KMS-11 (cell line): ENCODE measurements around the gene BTG1.

ENCODE experiments used
- H2AFZ ChIP-seq: fragments of 200-600 bp; sonication (generic); 2 replicates; pipeline ENCODE4 v1.6.1; 2016; ENCODE audit warnings: antibody characterized with exemption, mixed run types, low read depth
- H3K27ac ChIP-seq: fragments of 200-600 bp; sonication (generic); 2 replicates; pipeline ENCODE4 v1.6.1; 2016; ENCODE audit warnings: mild to moderate bottlenecking, mixed run types
- H3K27me3 ChIP-seq: fragments of 200-600 bp; sonication (generic); 2 replicates; pipeline ENCODE4 v1.6.1; 2017; ENCODE audit warnings: mild to moderate bottlenecking, low read depth, mixed run types, moderate library complexity; ENCODE audit not compliant: insufficient read depth
- H3K36me3 ChIP-seq: fragments of 200-600 bp; sonication (generic); 2 replicates; pipeline ENCODE4 v1.6.1; 2017; ENCODE audit warnings: mild to moderate bottlenecking, mixed run types; ENCODE audit not compliant: insufficient read depth
- H3K4me1 ChIP-seq: fragments of 200-600 bp; sonication (generic); 2 replicates; pipeline ENCODE4 v1.6.1; 2016; ENCODE audit warnings: mild to moderate bottlenecking, low read depth, mixed run types; ENCODE audit not compliant: poor library complexity, severe bottlenecking
- H3K4me2 ChIP-seq: fragments of 200-600 bp; sonication (generic); 2 replicates; pipeline ENCODE4 v1.7.0; 2016; ENCODE audit warnings: mild to moderate bottlenecking, mixed run types
- H3K4me3 ChIP-seq: fragments of 200-600 bp; sonication (generic); IDR thresholded peaks from 2 replicates; pipeline ENCODE4 v1.6.1; 2017; ENCODE audit warnings: low read depth, low read length, mixed read lengths; ENCODE audit not compliant: insufficient read depth
- H3K79me2 ChIP-seq: fragments of 200-600 bp; sonication (generic); 2 replicates; pipeline ENCODE4 v1.6.1; 2016; ENCODE audit warnings: low read depth, mixed run types; ENCODE audit not compliant: insufficient read depth
- H3K9ac ChIP-seq: fragments of 200-600 bp; sonication (generic); 2 replicates; pipeline ENCODE4 v1.6.1; 2016; ENCODE audit warnings: mild to moderate bottlenecking, mixed run types
- H4K20me1 ChIP-seq: fragments of 200-600 bp; sonication (generic); 2 replicates; pipeline ENCODE4 v1.6.1; 2016; ENCODE audit warnings: mild to moderate bottlenecking, mixed run types; ENCODE audit not compliant: insufficient read depth
- TF ChIP-seq, protein P1 (sequence below): fragments of 200-600 bp; sonication (generic); conservative IDR thresholded peaks from 2 replicates; pipeline ENCODE4 v1.6.1; 2017; ENCODE audit warnings: low read depth, mild to moderate bottlenecking, antibody characterized with exemption, low read length, moderate library complexity, mixed read lengths

BTG1 gene

DNA sequence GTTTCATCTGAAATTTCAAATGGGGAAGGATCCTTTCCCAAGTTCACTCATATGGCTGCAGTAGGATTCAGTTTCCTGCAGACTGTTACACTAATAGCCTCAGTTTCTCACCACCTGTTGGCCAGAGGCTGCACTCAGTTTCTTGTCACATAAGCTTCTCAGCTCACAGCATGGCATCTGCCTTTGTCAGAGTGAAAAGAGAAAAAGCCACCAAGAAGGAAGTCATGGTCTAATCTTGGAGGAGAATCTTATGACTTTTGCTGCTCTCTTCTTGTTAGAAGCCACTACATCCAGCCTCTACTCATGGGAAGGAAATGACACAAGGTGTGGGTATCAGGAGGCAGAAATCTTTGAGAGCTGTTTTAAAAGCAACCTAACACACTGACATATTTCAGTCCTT lies 39.4 kb upstream of the BTG1 start:
- peak overlapping the region; percentile 42 for H3K27ac ChIP-seq
- 0 out of 2 replicates have a peak overlapping the region, but pooled peaks have one; percentile 44 for H2AFZ ChIP-seq
- H3K9ac ChIP-seq, result no peak overlapping the region; the same call in 1 of the 2 replicates

DNA sequence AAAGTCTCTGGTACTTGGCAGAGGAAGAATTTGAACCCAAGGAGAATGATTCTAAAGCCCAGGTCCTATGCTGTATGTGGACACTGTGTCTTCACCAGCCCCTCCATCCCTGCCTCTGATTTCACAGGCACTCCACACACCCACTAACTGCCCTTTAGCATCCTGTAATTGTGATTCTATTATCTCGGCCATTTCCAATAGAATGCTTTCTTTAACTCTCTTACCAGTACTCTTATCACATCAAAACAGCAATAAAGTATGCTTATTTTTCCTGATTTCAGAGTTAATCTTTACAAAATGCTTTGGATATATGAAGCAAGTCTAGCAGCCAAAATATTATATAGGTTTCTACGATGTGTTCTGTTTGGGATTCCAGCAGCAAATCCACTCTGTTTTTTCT lies 37.9 kb upstream of the BTG1 start:
- H3K36me3 ChIP-seq, result no peaks in the 10 kb centered on the region

More for the DNA sequence above, 39.4 kb upstream of the BTG1 start:
- Histone ChIP-seq H3K27me3 (no peaks in the 10 kb centered on the region), H3K4me1 (peaks cover 46% of the 10 kb centered on the region), H3K4me2 (peak overlapping the region; percentile 80), H3K4me3 (no peak overlapping the region), H4K20me1 (no peaks in the 10 kb centered on the region), H3K79me2 (no peaks in the 10 kb centered on the region), H3K36me3 (no peaks in the 10 kb centered on the region)
- TF ChIP-seq, protein P1, sequence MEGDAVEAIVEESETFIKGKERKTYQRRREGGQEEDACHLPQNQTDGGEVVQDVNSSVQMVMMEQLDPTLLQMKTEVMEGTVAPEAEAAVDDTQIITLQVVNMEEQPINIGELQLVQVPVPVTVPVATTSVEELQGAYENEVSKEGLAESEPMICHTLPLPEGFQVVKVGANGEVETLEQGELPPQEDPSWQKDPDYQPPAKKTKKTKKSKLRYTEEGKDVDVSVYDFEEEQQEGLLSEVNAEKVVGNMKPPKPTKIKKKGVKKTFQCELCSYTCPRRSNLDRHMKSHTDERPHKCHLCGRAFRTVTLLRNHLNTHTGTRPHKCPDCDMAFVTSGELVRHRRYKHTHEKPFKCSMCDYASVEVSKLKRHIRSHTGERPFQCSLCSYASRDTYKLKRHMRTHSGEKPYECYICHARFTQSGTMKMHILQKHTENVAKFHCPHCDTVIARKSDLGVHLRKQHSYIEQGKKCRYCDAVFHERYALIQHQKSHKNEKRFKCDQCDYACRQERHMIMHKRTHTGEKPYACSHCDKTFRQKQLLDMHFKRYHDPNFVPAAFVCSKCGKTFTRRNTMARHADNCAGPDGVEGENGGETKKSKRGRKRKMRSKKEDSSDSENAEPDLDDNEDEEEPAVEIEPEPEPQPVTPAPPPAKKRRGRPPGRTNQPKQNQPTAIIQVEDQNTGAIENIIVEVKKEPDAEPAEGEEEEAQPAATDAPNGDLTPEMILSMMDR, result no peak

DNA sequence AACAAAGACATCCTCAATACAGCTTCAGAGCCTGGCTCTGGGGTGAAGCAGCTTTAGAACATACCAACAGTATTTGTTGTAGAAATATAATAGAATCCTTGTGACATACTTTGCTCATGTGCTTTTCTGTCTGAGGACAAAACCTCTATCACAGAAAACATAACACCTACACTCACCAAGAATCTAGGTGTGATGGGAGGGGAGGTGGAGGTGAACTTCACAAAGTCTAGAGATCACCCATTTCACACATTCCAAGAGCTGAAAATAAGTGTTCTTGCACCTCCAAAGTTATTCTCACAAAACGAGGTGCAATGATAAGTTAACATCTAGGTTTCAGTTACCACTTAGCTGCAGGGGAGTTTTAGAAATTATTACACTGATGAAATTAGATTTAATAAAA lies 32.7 kb upstream of the BTG1 start:
- H2AFZ ChIP-seq, result no peak overlapping the region
- H3K4me2 ChIP-seq, result no peak overlapping the region
- no peaks in the 10 kb centered on the region for H3K36me3 ChIP-seq
- no peaks in the 10 kb centered on the region for H3K4me1 ChIP-seq
- TF ChIP-seq, protein P1, result no peak
- no peaks in the 10 kb centered on the region for H4K20me1 ChIP-seq
- no peaks in the 10 kb centered on the region for H3K27me3 ChIP-seq
- H3K79me2 ChIP-seq, result no peaks in the 10 kb centered on the region
- no peak overlapping the region for H3K9ac ChIP-seq
- H3K4me3 ChIP-seq, result no peak overlapping the region
- H3K27ac ChIP-seq, result no peak overlapping the region

More for the DNA sequence above, 37.9 kb upstream of the BTG1 start:
- no peaks in the 10 kb centered on the region for H3K79me2 ChIP-seq
- no peak overlapping the region for H2AFZ ChIP-seq
- no peaks in the 10 kb centered on the region for H4K20me1 ChIP-seq
- H3K4me3 ChIP-seq, result no peak overlapping the region
- H3K4me1 ChIP-seq, result peaks cover 46% of the 10 kb centered on the region
- no peak overlapping the region for H3K4me2 ChIP-seq
- no peak overlapping the region for H3K9ac ChIP-seq
- TF ChIP-seq, protein P1, result no peak
- no peaks in the 10 kb centered on the region for H3K27me3 ChIP-seq
- no peak overlapping the region for H3K27ac ChIP-seq

DNA sequence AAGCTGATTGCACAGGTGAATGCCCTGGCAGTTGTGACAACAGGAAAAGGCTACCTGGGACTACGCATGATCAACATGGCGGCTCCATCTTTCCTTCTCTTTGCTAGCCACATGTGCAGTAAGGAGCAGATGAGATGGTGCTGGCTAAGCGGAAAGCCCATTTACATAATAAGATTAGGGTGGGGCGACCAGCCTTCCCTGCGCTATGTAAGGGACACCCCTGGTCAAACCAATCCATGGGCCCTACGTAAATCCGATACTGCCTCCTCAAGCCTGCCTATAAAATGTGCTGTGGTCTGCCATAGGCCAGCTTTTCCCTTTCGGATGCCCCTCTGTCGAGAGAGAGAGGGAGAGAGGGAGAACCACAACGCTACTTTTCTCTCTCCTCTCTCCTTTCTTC lies 31.0 kb upstream of the BTG1 start:
- TF ChIP-seq, protein P1, result no peak
- H3K36me3 ChIP-seq, result no peaks in the 10 kb centered on the region
- no peak overlapping the region for H3K4me3 ChIP-seq
- no peaks in the 10 kb centered on the region for H3K27me3 ChIP-seq
- H3K9ac ChIP-seq, result no peak overlapping the region
- H3K79me2 ChIP-seq, result no peaks in the 10 kb centered on the region
- no peak overlapping the region for H3K4me2 ChIP-seq
- H3K27ac ChIP-seq, result no peak overlapping the region
- H3K4me1 ChIP-seq, result no peaks in the 10 kb centered on the region
- no peaks in the 10 kb centered on the region for H4K20me1 ChIP-seq
- no peak overlapping the region for H2AFZ ChIP-seq

DNA sequence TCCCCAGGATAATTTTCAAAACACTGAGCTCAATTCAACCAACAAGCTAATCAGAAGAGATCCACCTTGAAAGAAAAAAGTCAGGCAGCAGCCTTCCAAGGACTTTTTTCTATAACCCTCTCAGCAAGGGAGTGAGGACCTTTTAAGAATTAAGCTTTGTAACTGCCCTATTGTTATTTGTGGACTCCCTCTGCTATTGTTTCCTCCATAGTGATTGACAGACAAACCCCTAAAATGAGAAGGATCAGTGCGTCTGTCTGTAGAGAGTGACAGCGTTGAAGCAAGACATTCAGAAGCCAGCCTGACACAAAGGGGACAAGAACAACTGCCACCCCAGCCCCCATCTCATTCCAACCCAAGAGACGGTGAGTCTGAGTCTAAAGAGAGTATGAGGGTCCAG lies 30.3 kb upstream of the BTG1 start:
- H3K4me1 ChIP-seq, result no peaks in the 10 kb centered on the region
- H3K27me3 ChIP-seq, result no peaks in the 10 kb centered on the region
- no peak overlapping the region for H3K4me3 ChIP-seq
- TF ChIP-seq, protein P1, result no peak
- no peak overlapping the region for H3K4me2 ChIP-seq
- H3K27ac ChIP-seq, result no peak overlapping the region
- no peaks in the 10 kb centered on the region for H3K79me2 ChIP-seq
- no peak overlapping the region for H2AFZ ChIP-seq
- H3K9ac ChIP-seq, result no peak overlapping the region
- H4K20me1 ChIP-seq, result no peaks in the 10 kb centered on the region
- H3K36me3 ChIP-seq, result no peaks in the 10 kb centered on the region
